Esophagus squamous epithelium (tissue), 5 donors: ENCODE measurements around the gene FBXO11. TPM values are rescaled to one million over a fixed set of nuclear protein-coding genes. Genes with fewer than 3 reads are reported as not detected.

Source experiments
- DNase-seq: peaks from one replicate; lab custom pipeline; 2025; lab: John Stamatoyannopoulos, UW
- H3K27ac ChIP-seq, 4 donors: fragments of 200-600 bp; sonication (generic); one replicate each; pipeline ENCODE4 v1.5.1; 2016 to 2019; ENCODE audit warnings: mild to moderate bottlenecking in 1 of 4
- H3K27me3 ChIP-seq, 4 donors: fragments of 200-600 bp; sonication (generic); 1 replicate in 3 of 4; 2 replicates in 1 of 4; pipeline versions ENCODE4 v1.5.1 to v1.6.0; 2017 to 2021; ENCODE audit warnings: antibody characterized with exemption in 1 of 4
- H3K36me3 ChIP-seq, 3 donors: fragments of 200-600 bp; sonication (generic); one replicate each; pipeline ENCODE4 v1.5.1; 2016 to 2019
- H3K4me1 ChIP-seq, 3 donors: fragments of 200-600 bp; sonication (generic); one replicate each; pipeline ENCODE4 v1.5.1; 2017 to 2019
- H3K4me3 ChIP-seq, 4 donors: fragments of 200-600 bp; sonication (generic); 1 replicate in 3 of 4; 2 replicates in 1 of 4; pipeline ENCODE4 v1.5.1; 2016 to 2019; ENCODE audit warnings: mild to moderate bottlenecking in 2 of 4, moderate library complexity in 1 of 4
- H3K9me3 ChIP-seq, 3 donors: fragments of 200-600 bp; sonication (generic); one replicate each; pipeline ENCODE4 v1.5.1; 2016 to 2019
- CTCF ChIP-seq, 6 experiments: fragments of 450-650 bp in 4 of 6; fragments of 200-600 bp in 2 of 6; sonication (generic) in 2 of 6; IDR thresholded peaks; one replicate each; pipeline ENCODE4 v1.5.1; 2016 to 2019; ENCODE audit warnings: antibody characterized with exemption in 6 of 6, mild to moderate bottlenecking in 4 of 6, moderate library complexity in 4 of 6
- POLR2A ChIP-seq, 4 donors: fragments of 450-650 bp; IDR thresholded peaks; one replicate each; pipeline ENCODE4 v1.6.1; 2017; ENCODE audit warnings: antibody characterized with exemption in 4 of 4, mild to moderate bottlenecking in 4 of 4, moderate library complexity in 3 of 4
- WGBS, 2 donors: methylation state at CpG; one replicate each; pipeline ENCODE4 v1.1.5; 2018; 5-methylcytosine and 5-hydroxymethylcytosine counted together
- intact Hi-C: fragments of 100-400 bp; cut with DNase I; formaldehyde crosslinking; loops from one replicate; pipeline ENCODE4 v1.15.0; 2022
- total RNA-seq, 4 donors: library from RNA; depleted of rRNA; stranded (reverse); fragments of >200 nt; gene quantifications; one replicate each; pipeline ENCODE4 v1.1.0, GENCODE V29; 2016
- donor health status: DM: yes; HTN: yes; CAD: no.

The FBXO11 gene
- total RNA-seq, 4 donors from 2014 or later, result 21.0 to 50.2 (median 34.7) TPM

GRCh38 chr2:47844162-47844561 lies 62.1 kb downstream of the FBXO11 start:
- Histone ChIP-seq H3K9me3 (no peaks in the 10 kb centered on the region), H3K4me3 (no peak overlapping the region), H3K36me3 (peaks cover 0 to 18% (median 0%) of the 10 kb centered on the region in 3 donors), H3K4me1 (peaks cover 0 to 29% (median 5%) of the 10 kb centered on the region in 3 donors), H3K27ac (no peak overlapping the region), H3K27me3 (no peaks in the 10 kb centered on the region)
- WGBS, 2 donors, result 92 to 93% methylated on average over 2 of the region's 2 CpGs
- DNase-seq, result no peak
- intact Hi-C loops, result no loop called here
- TF ChIP-seq CTCF (IDR thresholded peaks at IDR 0.05) (no peak), POLR2A (IDR thresholded peaks at IDR 0.05) (no peak)

- 100% methylated on average over 1 of the region's 1 CpG for WGBS, 2 donors
- Histone ChIP-seq H3K27me3 (no peaks in the 10 kb centered on the region), H3K4me1 (peaks cover 0 to 29% (median 5%) of the 10 kb centered on the region in 3 donors), H3K9me3 (no peaks in the 10 kb centered on the region), H3K4me3 (no peak overlapping the region), H3K27ac (no peak overlapping the region), H3K36me3 (peaks cover 0 to 25% (median 0%) of the 10 kb centered on the region in 3 donors)
- intact Hi-C loops, result no loop called here
- DNase-seq, result no peak
- TF ChIP-seq CTCF (IDR thresholded peaks at IDR 0.05) (no peak), POLR2A (IDR thresholded peaks at IDR 0.05) (no peak)
Observed at GRCh38 chr2:47843407-47843806, 62.9 kb downstream of the FBXO11 start.

DNA sequence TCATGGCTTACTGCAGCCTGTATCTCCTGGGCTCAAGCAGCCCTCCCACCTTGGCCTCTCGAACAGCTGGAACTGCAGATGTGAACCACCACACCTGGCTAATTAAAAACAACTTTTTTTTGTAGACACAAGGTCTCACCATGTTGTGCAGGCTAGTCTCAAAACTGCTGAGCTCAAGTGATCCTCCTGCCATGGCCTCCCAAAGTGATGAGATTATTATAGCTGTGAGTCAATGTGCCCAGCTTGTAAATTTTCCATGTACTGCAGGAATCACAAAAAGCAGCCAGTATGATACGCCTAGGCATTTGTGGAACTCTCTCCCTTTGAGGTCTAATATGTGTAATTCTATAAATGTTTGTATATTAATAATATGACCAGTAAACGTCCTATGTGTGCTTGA lies 63.5 kb downstream of the FBXO11 start:
- no peak overlapping the region for H3K27ac ChIP-seq
- TF ChIP-seq CTCF (IDR thresholded peaks at IDR 0.05) (no peak), POLR2A (IDR thresholded peaks at IDR 0.05) (no peak)
- no peak for DNase-seq
- intact Hi-C loops, result no loop called here
- H3K36me3 ChIP-seq, result peaks cover 0 to 31% (median 2%) of the 10 kb centered on the region in 3 donors
- H3K9me3 ChIP-seq, result no peaks in the 10 kb centered on the region
- WGBS, 2 donors, result 83 to 88% methylated on average over 3 of the region's 3 CpGs
- no peaks in the 10 kb centered on the region for H3K27me3 ChIP-seq
- H3K4me1 ChIP-seq, result peaks cover 0 to 29% (median 5%) of the 10 kb centered on the region in 3 donors
- no peak overlapping the region for H3K4me3 ChIP-seq

DNA sequence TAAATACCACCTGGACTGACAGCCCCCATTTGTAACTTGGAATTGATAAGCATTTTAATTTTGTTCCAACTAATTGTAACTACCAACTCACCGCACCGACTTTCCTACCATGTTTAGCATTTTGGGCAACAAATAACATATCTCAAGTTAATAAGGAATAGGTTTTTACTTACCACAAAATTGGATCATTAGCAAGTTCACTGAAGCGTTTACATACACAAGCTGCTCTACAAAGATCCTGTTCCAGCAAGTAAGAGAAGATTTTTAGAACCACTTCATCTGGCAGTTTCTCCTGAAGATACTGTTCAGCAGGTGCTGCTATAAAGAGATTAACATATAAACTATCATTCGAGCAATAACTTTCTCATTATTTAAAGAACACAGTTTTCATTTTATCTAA lies 67.6 kb downstream of the FBXO11 start:
- H3K4me1 ChIP-seq, result peaks cover 0 to 9% (median 0%) of the 10 kb centered on the region in 3 donors
- peaks cover 0 to 62% (median 26%) of the 10 kb centered on the region in 3 donors for H3K36me3 ChIP-seq
- WGBS, 2 donors, result 68 to 72% methylated on average over 4 of the region's 4 CpGs
- DNase-seq, result no peak
- intact Hi-C loops, result no loop called here
- no peaks in the 10 kb centered on the region for H3K27me3 ChIP-seq
- H3K4me3 ChIP-seq, result no peak overlapping the region
- TF ChIP-seq POLR2A (IDR thresholded peaks at IDR 0.05) (no peak), CTCF (IDR thresholded peaks at IDR 0.05) (no peak)
- H3K27ac ChIP-seq, result no peak overlapping the region
- no peaks in the 10 kb centered on the region for H3K9me3 ChIP-seq

DNA sequence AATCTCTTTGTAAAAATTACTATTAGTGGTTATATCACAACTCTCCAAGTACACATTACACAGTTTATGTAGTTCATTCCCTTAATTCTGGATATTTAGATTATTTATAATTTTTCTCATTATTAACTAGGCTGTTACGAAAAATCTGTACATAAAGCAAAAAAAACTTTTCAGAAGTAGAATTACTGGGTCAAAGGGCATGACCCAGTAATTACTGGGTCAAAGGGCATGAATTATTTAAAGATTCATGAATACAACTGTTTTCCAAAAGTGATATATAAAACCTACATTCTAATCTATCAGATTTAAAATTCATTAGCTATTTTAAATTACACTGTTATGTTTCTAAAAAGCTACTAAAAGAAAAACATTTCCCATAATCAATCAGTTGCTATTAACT lies 68.0 kb downstream of the FBXO11 start:
- WGBS, 2 donors, result 83 to 92% methylated on average over 1 of the region's 1 CpG
- intact Hi-C loops, result no loop called here
- Histone ChIP-seq H3K9me3 (no peaks in the 10 kb centered on the region), H3K27me3 (no peaks in the 10 kb centered on the region), H3K27ac (no peak overlapping the region), H3K4me1 (peaks cover 0 to 5% (median 0%) of the 10 kb centered on the region in 3 donors), H3K36me3 (peaks cover 0 to 67% (median 27%) of the 10 kb centered on the region in 3 donors), H3K4me3 (no peak overlapping the region)
- TF ChIP-seq POLR2A (IDR thresholded peaks at IDR 0.05) (no peak), CTCF (IDR thresholded peaks at IDR 0.05) (no peak)
- no peak for DNase-seq
